ENCODE results near the gene ZNF526.

Gene ZNF526

DNA sequence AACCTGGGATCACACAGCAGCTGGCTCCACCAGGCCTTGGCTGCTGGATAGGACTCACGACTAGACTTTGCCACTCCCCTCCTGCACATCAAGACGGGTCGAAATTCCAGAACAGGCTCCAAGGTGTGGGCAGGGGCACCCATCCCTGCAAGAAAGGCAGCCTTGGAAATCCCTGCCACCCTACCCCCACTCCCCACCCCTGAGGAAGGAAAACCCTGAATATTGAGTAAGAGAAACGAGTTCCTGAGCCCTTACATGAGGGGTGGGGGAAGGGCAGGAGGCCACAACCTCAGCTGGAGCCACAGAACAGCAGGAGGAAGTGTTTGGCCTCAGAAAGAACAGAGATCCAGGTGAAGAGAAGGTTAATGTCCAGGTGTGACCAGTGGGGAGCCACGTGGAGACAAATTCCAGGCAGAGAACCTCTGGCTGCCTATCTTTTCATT, 22.7 kb upstream of the ZNF526 start:
- DNase-seq: no peak

DNA sequence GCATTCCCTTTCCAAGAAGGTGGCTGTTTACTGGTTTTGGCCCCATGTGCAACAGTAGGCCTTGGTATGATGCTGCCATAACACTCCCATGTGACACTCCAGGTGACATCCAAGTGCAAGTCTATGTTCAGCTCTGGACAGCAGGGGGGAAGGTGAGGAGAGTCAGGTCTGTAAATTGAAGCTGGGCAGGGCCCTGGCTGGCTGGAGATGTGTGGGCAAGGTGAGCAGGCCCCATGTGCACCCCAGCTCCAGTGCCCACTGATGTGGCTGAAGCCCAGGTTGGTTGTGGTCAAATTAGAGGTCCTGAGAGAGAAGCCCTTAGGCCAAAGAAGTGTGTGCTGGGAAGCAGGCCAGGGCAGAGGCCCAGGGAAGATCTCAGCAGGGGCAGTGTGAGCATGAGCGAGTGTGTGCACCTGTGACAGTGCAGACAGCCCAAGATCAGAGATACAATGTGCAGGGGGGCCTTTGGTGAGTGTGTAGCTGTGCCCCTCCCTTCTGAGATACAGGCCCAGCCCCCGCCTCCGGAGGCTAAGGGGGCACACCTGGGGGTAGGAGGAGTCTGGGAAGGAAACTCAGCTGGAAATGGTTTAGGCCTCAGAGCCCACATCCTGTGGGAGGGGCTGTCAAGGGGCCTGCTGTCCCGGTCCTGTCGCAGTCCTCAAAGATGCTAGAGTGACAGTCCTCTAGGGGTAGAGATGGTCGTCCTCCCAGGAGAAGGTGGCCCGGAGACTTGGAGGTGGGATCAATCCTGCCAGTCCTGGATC, 21.3 kb upstream of the ZNF526 start:
- no peak for DNase-seq

DNA sequence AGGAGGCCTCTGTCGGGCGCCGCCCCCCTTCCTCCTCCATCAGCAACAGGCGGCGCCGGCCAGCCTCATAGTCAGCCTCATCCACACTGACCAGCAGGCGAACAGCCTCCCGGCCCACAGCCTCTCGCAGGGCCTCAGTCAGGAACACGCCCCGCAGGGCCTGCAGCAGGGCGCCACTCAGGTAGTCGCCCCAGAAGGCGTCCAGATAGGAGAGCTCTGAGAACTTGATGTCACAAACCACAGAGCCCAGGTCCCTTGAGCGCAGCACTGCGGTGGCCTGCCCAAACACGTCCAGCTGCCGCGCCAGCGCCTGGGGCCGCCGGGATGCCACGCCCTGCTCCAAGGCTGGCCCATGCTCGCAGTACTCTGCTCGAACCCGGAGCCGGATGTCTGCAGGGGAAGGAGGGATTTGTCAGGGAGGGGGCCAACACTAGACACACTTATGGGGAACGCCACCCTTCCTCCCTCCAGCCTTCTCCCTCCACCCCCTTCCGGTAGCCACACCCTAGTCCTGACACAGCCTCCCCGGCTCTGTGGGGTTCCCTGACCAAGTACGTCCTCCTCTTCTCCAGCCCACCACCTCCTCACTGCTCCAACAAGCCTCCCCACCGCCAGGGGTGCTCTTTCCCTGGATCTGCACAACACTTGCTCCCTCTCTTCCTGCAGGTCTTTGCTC, 20.5 kb upstream of the ZNF526 start:
- no peak for DNase-seq

DNA sequence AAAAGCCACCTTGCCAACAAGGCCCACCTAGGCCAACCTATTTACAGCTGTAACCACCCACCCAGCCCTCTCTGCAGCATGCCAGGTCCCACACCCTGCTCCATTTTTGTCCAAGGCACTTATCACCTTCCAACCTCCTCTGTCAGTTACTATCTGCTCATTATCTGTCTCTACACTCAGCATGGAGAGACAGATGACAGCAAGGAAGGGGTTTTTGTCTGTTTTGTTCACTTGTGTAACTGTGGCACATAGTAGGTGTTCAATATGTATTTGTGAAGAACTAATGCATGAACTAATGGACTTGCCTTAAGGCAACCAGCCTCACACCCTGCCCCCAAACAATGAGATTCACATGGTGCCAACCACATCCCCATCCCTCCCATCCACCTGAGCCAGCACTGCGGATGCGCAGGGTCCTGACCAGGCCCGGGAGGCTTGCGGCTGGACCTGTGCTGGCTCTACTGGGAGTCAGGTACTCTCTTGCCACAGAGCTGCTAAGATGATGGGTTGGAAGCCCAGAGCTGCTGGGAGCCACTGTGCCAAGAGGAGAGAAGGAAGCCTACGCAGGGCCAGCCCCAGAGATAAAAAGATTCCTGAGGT, 19.9 kb upstream of the ZNF526 start:
- no peak for DNase-seq

DNA sequence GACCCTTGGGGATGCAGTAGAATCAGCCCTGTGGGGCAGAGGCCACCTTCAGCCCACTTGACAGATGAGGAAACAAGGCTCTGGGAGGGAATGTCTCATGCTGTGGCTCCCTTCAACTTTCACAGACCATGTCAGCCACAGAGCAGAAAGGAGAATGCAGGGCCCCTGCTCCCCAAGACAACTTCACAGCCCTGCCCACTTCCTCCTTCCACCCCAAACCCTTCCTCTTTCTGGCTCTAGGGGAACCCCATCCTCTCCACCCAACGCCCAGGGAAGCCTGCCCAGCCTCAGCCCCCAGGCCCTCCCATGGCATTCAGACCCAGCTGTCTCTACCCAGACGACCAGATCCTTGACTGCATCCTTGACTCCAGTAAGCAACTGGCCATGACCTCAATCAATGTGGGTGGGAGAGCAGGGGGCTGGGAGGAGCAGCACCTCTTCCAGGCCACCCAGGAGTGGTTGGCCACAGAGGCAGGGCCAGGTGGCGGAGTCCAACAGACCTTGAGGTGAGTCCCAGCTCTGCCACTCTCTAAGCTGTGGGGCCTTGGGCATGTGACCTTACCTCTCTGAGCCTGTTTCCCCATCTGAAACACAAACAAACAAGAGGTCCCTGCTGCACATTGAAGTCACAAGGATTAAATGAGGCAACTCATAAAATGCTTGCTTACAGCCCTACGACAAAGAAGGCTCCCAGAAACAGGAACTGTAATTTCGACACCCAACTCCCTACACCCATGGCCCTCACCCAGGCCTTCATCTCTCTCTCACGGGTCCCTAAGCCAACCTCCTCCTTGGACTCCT, 18.4 kb upstream of the ZNF526 start:
- DNase-seq: no peak

DNA sequence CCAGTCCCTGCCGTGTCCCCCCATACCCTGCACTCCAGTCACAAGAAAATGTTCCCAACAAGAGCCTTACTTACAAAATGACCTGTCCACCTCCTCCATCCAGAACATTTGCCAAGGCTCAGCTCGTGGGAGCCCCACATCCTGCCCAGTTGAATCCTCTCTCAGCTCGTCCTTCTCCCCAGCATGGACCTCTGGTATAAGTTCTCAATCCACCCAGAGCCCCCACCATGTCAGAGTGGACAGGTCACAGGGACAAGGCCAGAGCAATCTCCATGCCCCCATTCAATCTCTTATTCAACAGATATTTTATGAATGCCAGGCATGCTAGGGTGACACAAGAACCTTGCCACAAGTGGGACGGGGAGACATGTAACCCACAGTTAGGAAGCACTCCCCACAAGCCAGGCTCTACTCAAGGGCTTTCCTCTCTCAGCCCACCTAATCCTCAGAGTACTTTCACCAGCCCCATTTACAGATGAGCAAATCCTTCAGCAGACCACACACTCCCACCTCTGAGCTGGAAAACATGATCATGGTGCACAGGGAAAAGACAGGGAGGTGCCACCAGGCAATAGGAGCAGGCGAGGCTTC, 17.7 kb upstream of the ZNF526 start:
- DNase-seq: no peak

DNA sequence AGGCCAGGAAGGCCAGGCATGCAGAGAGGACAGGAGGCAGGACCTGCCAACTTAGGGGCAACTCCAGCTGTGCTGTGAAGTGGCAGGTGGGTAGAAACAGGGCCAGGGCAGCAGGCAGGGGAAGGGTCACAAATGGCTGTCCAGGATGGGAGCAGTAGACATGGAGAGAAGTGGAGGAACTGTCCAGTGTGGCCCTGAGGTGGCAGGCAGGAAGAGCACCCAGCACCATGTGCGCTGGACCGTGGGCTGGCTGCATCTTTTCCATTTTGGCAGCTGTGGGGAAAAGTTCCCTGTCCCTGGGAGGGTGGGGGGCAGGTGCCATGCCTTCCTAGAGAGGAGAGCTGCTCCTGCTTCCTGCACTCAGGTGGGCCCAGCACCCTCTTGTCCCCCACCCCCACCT, 16.4 kb upstream of the ZNF526 start:
- no peak for DNase-seq

DNA sequence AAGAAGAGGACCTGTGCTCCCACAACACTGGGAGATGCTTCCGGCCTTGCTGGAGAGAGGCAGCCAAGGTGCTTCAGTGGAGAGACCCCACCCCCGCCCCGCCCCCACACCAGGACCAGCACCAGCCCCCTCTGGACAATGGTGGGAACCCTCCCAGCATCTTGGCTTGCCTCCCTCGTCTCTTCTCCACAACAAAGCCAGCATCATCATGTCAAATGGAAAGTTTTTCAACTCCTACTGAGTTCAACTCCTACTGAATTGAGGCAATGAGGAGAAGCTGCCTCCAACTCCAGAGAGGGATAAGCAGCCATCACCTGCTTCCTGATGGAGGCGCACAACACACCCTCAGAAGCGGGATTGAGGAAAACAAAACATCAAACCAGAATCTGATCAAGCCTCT, 15.4 kb upstream of the ZNF526 start:
- DNase-seq: no peak

DNA sequence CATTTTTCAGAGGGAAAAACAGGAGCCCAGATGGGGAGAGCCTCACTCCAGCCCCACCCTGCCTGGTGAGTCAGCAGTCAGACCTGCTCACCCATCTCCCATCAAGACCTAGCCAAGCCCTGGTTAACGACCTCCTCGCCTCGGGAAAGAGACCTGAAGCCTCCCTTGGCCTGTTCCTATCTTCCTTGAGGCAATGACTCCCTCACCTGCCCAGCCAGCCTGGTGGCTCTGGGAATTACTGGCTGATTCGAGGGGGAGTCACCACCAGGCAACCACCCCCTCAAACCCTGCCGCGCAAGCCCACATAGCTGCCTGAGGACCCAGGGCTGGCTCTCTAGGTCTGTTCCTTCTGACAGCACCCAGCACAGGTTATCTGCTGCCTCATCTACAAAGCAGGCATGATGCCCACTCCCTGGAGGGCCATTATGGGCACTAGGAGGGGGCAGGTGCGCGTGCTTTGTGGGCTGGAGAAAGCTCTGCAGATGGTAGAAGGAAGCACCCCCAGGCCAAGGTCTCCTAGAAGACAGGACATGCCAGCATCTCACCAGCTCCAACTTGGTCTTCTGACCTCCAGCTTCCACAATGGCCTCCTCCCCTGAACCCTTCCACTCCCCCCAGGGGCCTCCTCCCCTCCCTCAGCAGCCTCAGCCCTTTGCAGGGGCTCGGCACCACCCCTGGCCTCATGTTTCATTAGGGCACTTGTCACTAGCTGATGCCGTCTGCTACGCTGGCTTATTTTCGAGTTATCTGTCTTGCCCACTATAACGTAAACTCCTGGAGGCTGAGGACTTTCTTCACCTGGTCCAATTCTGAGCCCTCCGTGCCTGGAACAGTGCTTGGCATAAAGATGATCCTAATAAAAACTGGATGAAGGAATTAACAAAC, 13.0 kb upstream of the ZNF526 start:
- DNase-seq: peak; percentile 76

DNA sequence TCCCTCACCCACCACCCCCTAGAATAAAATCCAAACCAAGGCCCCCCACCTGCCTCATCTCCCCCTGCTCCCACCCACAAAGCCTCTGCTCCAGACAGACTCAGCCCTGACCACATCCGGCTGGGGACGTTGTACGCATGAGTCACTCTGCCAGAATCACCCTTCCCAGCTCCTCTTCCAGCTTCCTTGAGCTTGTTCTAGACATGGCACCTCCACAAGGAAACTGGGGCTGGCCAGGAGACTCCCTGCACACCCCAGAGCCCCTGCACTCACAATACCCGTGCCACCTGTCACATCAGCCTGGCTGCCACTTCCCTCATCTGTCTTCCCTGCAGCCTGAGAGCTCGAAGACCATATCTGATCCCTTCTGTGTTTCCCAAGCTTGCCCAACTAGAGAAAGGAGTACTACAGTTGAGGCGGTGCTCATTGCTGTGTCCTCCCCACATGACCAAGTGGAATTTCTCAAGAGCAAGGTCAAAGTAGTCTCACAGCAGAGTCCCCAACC, 12.3 kb upstream of the ZNF526 start:
- DNase-seq: peak; percentile 89

DNA sequence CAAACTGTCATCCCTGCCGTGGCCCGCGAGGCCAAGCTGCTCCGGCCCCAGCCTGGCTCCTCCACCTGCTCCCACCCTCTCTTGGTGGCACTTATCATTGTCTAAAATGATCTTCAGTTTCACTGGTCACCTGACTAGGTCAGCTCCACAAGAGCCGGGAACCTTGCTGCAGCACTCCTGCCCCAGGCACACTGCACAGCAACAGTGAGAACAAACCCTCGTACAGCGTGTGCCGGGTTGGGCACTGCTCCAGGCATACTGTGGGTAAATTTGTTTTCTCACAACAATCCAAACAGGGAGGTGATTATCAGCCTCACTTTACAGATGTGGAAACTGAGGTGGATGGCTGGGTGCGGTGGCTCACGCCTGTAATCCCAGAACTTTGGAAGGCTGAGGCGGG, 11.5 kb upstream of the ZNF526 start:
- no peak for DNase-seq

DNA sequence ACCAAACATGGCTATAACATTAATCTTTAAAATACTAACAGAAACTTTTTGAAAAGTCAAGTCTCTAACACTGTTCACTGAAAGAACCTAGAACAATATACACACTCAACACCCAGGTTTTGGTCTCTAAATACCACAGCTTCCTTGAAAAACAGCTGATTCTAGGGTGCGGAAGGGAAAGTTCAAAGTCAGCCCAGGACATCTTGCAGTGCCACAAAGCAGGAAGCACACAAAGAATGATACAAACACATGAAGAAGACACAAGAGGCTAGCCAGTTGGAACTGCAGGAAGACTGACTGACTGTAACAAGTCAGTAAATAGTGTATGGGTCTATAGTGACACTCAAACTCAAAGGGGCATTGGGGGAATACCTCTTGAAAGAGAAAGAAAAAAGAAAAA, 7.2 kb upstream of the ZNF526 start:
- DNase-seq: no peak

DNA sequence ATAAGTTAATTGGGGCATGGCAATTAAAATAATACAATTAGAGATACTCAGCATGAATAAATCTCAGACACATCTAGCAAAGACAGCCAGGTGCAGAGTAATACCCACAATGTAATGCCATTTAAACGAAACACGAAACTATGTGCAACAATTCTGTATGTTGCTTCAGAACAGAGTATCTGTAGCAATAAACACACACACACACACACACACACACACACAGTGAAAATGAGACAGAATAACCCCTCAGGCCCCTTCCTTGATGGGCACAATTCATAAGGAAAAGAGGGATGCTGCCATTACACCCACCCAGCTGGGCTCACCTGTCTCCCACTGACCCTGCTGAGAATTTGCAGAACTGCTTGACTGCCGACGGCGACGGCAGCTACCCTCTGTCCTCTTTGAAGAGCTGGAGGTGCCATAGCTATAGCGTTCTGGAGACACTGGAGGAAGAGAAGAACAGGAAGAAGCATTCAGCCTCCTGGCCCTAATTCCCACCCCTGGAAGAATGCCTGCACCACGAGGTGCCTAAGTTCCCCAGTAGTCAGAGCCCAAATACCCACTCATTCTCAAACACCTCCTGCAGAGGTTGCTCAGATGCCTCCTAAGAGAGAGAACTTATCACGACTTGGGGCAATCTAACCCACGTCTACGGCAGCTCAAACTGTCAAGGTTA, 5.2 kb upstream of the ZNF526 start:
- no peak for DNase-seq

DNA sequence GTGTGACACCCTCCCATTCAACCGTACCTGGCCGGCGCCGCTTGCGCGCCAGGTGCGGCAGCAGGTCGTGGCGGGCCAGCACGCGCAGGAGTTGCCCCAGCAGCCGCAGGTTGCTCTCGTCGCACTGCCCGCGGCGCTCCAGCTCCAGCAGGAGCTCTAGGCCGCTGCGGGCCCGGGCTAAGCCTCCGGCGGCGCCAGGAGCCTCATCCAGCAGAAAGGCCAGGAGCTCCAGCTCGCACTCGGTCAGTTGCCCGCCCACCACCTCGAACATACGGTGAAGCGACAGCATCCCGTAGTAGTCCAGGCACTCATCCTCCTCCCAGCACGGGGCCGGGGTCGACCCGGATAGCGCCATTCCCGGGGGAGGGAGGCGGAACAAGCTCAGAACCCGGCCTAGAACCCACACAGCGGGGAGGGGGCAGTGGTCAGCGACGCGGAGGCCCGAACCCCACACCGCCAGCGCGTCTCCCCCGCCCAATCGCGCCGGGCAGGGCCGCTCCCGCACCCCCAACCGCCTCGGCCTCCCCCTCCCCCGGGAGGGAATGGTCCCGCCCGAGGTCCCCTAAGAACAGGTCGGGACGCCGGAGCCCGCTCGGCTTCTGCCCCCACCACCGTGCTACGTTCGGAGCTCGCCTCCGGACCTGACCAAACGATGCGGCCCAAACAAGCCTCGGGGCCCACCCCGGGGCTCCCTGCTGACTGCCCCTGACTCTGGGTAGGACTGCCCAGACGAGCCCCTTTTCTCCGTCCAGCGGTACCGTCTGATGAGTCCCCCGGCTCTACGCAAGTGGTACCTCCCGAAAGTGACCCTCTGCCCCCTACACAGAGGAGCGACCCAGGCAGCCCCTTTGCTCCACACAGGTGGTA, 3.2 kb upstream of the ZNF526 start:
- peak; percentile 44 for DNase-seq

DNA sequence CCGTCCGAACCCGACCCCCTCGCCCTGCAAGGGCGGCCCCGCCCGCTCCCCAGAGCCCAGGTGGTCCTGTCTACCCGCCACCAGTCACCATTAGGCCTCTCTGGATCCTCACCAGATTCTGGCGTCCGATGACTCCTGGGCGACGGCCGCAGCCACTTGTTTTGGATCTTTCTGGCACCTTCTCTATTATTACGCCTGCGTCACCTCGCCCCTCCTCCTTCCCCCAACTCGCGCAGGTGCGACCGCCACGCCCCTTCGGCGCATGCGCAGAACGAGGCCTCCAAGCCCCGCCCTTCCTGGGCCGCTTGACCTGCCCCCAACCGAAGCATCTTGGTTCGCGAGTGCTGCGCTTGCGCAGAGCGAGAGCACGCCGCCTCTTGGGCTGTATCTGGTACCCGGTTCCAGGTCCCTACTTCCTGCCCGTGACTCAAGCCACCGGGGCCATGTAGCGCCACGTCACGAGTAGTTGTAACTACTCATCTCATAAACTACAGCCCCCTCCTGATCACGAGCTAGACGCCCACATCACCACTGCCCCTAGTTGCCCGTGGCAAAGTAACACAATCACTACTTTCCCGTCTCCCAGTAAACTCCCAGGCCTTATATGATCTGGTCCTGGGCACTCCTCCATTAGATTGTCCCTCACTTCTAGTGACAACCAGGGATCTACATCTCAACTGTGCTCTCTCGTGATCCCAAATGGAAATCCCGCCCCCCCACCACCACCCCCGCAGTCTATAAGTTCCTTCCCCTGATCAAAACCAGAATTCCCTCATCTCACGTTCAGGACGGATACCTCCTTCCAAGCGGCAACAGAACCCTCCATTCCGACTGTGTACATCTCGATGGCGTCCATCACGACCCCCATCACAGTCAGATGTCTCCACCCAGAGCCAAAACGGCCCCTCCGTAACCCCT, 2.3 kb upstream of the ZNF526 start, which contains the start of gene DEDD2:
Gene DEDD2 (minus strand): TSS at position 158 of the 918 bp plus-strand sequence. CDS start 670 bp downstream, outside the sequence.
- DNase-seq: peak; percentile 99

DNA sequence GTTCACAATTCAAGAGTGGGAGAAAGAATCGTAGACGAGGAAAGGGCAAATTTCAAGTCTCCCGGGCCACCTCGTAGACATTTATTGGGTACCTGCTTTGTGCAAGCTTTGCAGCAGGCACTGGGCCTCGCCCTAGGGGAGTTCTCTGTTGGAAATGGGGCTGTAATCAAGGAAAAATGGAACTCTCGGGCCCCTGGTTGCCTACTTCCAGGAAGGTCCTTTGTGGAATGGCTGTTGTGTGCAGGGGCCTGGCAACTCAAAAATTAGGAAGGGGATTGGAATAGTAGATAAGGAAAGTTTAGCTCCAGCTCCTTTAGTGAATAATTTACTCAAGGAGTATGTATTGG, 612 bp downstream of the ZNF526 start:
- no peak for DNase-seq

DNA sequence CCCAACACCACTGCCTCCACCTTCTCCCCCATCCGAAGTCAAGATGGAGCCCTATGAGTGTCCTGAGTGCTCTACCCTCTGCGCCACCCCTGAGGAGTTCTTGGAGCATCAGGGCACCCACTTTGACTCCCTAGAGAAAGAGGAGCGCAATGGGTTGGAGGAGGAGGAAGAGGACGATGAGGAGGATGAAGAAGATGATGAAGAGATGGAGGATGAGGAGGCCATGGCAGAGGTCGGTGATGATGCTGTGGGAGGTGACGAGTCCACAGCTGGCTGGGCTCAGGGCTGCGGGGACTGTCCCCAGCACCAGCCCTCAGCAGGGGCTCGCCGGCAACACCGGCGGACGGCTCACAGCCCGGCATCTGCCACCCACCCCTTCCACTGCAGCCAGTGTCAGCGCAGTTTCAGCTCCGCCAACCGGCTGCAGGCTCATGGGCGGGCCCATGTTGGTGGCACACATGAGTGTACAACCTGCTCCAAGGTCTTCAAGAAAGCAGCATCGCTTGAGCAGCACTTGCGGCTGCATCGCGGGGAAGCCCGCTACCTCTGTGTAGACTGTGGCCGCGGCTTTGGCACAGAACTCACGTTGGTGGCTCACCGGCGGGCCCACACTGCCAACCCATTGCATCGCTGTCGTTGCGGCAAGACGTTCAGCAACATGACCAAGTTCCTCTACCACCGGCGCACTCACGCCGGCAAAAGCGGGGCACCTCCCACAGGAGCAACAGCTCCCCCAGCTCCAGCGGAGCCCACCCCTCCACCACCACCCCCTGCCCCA, 5.0 kb downstream of the ZNF526 start:
- DNase-seq: no peak

DNA sequence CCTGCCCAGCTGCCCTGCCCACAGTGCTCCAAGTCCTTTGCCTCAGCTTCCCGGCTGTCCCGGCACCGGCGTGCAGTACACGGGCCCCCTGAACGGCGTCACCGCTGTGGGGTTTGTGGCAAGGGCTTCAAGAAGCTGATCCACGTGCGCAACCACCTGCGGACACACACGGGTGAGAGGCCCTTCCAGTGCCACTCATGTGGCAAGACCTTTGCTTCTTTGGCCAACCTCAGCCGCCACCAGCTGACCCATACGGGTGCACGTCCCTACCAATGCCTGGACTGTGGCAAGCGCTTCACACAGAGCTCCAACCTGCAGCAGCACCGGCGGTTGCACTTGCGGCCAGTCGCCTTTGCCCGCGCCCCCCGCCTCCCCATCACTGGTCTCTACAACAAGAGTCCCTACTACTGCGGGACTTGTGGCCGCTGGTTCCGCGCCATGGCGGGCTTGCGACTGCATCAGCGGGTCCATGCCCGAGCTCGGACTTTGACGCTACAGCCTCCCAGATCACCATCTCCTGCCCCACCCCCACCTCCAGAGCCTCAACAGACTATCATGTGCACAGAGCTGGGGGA, 5.7 kb downstream of the ZNF526 start:
- no peak for DNase-seq
